Retinal pigment epithelial cell (primary cell): ENCODE measurements around the gene HRAS.
A peak's percentile ranks its signal among the peaks of the same experiment; 100 is the strongest.

ENCODE experiments used
- DNase-seq: peaks from one replicate; pipeline ENCODE4 v3.0.0-alpha.2; 2010; ENCODE audit warnings: low read depth
- H3K4me3 ChIP-seq: 2 replicates; pipeline ENCODE4 v1.5.1; 2011; ENCODE audit warnings: mild to moderate bottlenecking, low read length, control low read depth, moderate library complexity
- TF ChIP-seq, protein P1 (sequence below): conservative IDR thresholded peaks from 2 replicates; pipeline ENCODE4 v1.5.1; 2011; ENCODE audit warnings: low read depth, low read length, control low read depth, inconsistent platforms

HRAS gene

DNA sequence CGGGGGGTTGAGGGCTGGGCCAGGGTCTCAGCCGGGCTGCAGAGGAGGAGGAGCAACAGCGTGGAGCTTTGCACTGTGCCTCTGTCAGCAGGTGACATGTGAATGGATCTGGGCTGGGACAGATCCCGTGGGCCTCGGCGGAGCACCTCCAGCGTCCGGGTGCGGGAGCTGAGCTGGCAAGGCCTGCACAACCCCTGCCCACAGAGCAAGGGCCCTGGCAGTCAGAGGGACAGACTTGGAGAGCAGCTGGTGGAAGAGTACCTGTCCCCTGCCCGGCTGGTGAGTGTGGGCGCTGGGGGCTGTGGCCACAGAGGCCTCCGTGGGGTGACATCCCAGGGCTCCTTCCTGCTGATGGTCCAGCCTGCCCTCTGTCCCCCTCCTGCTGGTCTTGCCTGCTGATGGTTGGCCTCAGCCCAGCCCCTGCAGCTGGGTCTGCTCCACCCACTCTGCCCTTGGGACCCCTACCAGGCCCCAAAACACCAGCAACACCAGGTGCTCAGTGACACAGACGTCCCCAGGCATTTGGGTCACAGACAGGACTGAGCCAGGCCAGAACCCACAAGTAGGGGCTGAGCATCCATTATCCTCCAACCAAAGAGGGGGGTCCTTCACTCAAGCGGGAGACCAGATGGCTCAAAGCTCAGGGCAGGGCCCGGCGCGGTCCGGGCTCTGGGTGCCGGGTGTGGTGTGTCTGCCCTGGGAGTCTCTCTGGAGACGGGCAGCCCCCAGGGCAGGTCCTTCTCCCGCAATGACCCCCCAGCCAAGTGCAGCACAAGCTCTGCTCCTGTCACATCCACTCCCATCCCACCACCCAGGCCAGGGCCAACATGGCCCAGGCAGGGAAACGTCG, 5.4 kb upstream of the HRAS start:
- TF ChIP-seq, protein P1, sequence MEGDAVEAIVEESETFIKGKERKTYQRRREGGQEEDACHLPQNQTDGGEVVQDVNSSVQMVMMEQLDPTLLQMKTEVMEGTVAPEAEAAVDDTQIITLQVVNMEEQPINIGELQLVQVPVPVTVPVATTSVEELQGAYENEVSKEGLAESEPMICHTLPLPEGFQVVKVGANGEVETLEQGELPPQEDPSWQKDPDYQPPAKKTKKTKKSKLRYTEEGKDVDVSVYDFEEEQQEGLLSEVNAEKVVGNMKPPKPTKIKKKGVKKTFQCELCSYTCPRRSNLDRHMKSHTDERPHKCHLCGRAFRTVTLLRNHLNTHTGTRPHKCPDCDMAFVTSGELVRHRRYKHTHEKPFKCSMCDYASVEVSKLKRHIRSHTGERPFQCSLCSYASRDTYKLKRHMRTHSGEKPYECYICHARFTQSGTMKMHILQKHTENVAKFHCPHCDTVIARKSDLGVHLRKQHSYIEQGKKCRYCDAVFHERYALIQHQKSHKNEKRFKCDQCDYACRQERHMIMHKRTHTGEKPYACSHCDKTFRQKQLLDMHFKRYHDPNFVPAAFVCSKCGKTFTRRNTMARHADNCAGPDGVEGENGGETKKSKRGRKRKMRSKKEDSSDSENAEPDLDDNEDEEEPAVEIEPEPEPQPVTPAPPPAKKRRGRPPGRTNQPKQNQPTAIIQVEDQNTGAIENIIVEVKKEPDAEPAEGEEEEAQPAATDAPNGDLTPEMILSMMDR = no peak

DNA sequence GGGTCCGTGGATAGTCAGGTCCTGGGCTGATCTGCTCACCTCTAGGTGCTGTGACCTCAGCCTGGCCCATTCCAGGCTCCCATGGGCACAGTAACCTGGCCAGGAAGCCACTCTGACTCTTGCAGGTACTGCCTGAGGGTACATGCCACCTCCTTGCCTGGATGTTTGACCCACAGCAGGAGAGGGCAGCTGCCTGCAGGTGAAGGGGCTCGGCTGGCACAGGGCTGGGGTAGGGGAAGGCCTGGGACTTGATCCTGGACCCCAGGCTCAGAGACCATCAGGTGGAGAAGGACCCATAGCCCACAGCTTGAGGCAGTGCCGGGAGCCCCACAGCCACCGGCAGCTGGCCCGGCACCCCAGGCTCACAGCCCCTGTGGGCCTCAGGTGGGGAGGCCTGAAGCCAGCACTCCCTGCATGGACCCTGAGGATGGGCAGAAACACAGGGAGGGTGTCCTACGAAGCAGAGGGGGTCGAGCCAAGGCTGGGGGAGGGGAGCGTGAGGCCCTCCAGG, 4.7 kb upstream of the HRAS start:
- DNase-seq = no peak
- TF ChIP-seq, protein P1 = no peak
- no peak overlapping the region for H3K4me3 ChIP-seq

More for the DNA sequence above, 5.4 kb upstream of the HRAS start:
- no peak overlapping the region for H3K4me3 ChIP-seq
- no peak for DNase-seq

DNA sequence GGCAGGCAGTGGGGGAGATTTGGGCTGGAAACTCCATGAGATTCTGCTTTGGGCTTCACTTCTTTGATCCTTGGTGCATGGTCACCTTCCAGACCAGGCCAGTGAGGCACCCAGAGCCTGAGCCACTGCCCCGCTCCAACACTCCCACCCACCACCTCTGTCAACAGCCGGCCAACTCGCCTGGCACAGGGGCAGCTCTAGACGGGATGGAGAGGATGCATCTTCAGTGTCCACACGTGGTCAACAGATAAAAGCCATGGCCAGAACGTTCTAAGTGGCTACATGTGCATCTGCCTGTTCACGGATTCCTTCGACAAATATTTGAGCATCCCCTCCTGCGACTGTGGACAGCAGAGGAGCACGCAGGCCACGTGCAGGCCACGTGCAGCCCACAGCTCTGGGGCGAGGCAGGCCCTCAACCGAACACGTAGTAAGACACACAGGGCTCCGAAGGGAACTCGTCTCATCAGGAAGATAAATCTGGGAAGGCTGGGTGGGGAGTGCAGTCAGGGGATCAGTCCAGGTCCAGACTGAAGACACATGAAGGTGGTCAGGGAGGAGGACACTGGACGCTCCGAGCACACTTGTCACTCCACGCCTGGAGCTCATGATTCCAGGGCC, 3.2 kb upstream of the HRAS start:
- no peak overlapping the region for H3K4me3 ChIP-seq
- DNase-seq = no peak
- TF ChIP-seq, protein P1 = no peak

DNA sequence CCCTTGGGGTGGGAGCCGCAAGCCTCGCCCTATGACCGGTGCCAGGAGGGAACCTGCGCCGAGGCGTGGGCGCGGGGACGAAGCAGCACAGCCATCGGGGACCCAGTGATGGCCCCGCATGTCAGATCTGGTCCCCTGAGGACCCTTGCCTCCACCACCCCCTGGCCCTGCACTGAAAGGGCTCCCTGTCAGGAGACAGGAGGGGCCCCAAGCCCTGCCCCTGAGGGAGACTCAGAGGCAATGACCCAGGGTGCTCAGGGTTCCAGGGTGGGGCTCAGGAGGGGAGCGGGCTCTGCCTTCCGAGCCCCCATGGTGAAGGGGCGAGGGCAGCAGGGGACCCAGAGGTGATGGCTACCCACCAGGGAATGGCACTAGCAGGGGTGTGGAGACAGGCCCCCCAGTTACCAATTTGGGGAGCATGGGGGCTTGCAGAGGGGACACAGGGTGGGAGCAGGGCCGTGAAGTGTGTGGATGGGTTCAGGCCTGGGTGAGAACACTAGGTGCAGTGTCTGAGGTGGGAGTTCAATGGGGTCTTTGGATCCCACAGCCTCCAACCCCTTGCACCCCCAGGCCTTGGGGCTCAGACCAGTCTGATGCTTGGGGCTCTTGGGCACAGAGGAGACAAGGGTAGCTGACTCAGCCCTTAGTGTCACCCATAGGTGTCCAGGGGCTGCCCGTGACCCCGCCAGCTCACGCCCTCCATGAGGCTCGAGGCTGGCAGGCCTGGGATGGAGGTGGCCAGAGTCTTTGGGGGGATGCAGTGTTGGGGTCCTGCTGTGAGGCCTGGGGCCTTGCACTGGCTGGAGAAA, 2.5 kb upstream of the HRAS start:
- peak overlapping the region; percentile 38 for H3K4me3 ChIP-seq
- TF ChIP-seq, protein P1 = no peak

DNA sequence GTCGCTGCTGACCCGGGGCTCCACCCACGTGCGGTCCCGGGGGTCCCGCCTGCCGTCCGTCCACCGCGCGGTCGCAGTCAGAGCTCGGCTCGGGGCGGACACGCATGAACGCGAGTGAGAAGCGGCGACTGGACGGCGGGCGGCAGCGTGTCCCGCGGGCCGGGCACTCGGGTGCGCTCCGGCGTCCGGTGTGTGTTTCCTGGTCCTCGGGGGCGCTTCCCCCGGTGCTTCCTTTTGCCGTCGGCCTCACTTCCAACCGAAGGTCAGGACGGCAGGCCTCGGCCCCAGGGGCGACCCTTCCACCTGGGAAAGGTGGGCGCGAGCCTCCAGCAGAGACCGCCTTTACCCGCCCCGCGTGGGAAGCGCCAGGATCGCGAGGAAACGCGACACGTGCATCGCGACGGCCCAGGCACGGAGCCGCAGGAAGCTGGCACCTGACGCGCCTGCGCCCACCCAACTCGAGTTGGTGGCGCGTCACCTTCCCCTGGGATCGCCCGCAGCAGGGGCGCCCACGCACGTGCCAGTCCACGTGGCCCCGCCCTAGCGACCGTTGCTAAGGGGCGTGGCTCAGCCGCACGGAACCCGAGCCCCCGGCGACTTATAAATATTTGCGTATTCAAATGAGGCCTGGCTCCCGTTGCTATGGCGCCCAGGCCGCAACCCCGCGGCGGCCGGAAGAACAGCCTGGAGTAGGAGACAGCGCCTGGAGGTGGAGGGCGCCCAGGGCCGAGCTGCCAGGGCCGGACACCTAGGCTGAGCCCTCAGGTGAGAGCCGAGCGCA, 1.7 kb upstream of the HRAS start, which contains the start of gene LRRC56:
Gene LRRC56 (plus strand): TSS at position 687 of the 781 bp plus-strand sequence. CDS start 3,158 bp downstream, outside the sequence.
- TF ChIP-seq, protein P1 = no peak
- H3K4me3 ChIP-seq = peak within 1 kb of the TSS; percentile 38
- peak; percentile 36 for DNase-seq

More for the DNA sequence above, 2.5 kb upstream of the HRAS start:
- no peak for DNase-seq

DNA sequence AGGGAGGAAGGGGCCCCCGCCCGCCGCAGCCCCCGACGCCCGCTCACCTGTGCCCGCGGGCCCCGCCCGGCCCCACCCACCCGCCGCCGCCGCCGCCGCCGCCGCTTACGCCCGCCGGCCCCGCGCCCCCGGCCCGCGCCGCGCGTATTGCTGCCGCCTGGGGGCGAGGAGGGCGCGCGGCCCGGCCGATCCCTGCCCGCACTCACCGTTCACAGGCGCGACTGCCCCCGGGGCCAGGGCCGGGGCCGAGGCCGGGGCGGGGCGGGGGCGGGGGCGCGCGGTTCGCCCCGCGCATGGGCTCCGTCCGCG, 212 bp downstream of the HRAS start:
- peak overlapping the region; percentile 73 for H3K4me3 ChIP-seq
- TF ChIP-seq, protein P1 = no peak
- DNase-seq = no peak
